ENCODE measurements around the gene HRH1.

DNA sequence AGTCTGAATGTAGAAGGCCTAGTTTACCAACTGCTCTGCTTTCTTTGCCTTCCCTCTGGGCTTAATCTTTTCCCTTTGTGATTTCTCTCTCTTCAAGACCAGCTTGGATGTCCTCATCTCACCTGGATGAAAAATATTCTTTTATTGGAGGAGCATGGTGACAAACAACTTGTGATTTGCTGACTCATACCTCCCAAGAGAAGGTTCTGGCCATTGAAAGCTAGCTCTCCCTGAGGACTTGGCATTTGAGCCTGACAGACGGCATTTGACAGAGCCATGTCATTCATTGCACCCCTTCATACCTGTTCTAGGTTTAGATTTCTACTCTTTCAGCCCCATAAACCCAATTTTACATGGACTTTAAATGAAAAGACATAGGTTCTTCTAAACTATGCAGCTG lies 151.2 kb downstream of the HRH1 start:
- TF ChIP-seq EZH2 (IDR thresholded peaks at IDR 0.05; ENCODE audit: low read depth, unreplicated experiment), result no peak
- TF ChIP-seq, protein P1, sequence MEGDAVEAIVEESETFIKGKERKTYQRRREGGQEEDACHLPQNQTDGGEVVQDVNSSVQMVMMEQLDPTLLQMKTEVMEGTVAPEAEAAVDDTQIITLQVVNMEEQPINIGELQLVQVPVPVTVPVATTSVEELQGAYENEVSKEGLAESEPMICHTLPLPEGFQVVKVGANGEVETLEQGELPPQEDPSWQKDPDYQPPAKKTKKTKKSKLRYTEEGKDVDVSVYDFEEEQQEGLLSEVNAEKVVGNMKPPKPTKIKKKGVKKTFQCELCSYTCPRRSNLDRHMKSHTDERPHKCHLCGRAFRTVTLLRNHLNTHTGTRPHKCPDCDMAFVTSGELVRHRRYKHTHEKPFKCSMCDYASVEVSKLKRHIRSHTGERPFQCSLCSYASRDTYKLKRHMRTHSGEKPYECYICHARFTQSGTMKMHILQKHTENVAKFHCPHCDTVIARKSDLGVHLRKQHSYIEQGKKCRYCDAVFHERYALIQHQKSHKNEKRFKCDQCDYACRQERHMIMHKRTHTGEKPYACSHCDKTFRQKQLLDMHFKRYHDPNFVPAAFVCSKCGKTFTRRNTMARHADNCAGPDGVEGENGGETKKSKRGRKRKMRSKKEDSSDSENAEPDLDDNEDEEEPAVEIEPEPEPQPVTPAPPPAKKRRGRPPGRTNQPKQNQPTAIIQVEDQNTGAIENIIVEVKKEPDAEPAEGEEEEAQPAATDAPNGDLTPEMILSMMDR (conservative IDR thresholded peaks at IDR 0.05; ENCODE audit: low read depth in 2 of 2), result no peak
- TF ChIP-seq EZH2phosphoT487 (IDR thresholded peaks at IDR 0.05; ENCODE audit: unreplicated experiment), result no peak
- TF ChIP-seq, protein P2, sequence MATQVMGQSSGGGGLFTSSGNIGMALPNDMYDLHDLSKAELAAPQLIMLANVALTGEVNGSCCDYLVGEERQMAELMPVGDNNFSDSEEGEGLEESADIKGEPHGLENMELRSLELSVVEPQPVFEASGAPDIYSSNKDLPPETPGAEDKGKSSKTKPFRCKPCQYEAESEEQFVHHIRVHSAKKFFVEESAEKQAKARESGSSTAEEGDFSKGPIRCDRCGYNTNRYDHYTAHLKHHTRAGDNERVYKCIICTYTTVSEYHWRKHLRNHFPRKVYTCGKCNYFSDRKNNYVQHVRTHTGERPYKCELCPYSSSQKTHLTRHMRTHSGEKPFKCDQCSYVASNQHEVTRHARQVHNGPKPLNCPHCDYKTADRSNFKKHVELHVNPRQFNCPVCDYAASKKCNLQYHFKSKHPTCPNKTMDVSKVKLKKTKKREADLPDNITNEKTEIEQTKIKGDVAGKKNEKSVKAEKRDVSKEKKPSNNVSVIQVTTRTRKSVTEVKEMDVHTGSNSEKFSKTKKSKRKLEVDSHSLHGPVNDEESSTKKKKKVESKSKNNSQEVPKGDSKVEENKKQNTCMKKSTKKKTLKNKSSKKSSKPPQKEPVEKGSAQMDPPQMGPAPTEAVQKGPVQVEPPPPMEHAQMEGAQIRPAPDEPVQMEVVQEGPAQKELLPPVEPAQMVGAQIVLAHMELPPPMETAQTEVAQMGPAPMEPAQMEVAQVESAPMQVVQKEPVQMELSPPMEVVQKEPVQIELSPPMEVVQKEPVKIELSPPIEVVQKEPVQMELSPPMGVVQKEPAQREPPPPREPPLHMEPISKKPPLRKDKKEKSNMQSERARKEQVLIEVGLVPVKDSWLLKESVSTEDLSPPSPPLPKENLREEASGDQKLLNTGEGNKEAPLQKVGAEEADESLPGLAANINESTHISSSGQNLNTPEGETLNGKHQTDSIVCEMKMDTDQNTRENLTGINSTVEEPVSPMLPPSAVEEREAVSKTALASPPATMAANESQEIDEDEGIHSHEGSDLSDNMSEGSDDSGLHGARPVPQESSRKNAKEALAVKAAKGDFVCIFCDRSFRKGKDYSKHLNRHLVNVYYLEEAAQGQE (IDR thresholded peaks at IDR 0.05; ENCODE audit: unreplicated experiment), result no peak
- no peak for TF ChIP-seq POLR2AphosphoS5 (IDR thresholded peaks at IDR 0.05; ENCODE audit: low read depth)
- no peak for TF ChIP-seq CREB1 (CRISPR knock-in tag; IDR thresholded peaks at IDR 0.05; ENCODE audit: low read depth)
